Naive thymus-derived CD4-positive, alpha-beta T cell (primary cell): ENCODE results near the gene SMIM45. TPM values are rescaled to one million over a fixed set of nuclear protein-coding genes. Genes with fewer than 3 reads are reported as not detected.

Experiments
- polyA plus RNA-seq, 2 donors: library from polyadenylated mRNA; unstranded; fragments of 300-500 nt; fragmentation: Illumina TruSeq; gene quantifications; one replicate each; pipeline ENCODE4 v1.2.3, GENCODE V29; 2021
- total RNA-seq, 6 experiments: library from RNA in 5 of 6; stranded (reverse) in 5 of 6; gene quantifications; 1 replicate in 5 of 6; 2 replicates in 1 of 6; pipeline ENCODE4 v1.2.3 and lab custom pipeline; 2021 to 2026

SMIM45 gene

Other genes starting within 250 kb of the SMIM45 start
- gene CCDC134, start 151.5 kb upstream of the SMIM45 start, total RNA-seq = 10 to 100 TPM; 13.7 to 22.8 (median 18.2) TPM
- 1 to 10 TPM; 4.5 to 9.1 TPM for gene CCDC134, start 151.5 kb upstream of the SMIM45 start, polyA plus RNA-seq
- gene SREBF2, start 119.0 kb upstream of the SMIM45 start, total RNA-seq = 100 to 1,000 TPM in 3 of 5 experiments, 10 to 100 TPM in 2; 71.5 to 117 (median 101) TPM
- gene SREBF2, start 119.0 kb upstream of the SMIM45 start, polyA plus RNA-seq = 10 to 100 TPM; 17.4 to 21.0 TPM
- gene SHISA8, start 37.1 kb upstream of the SMIM45 start, total RNA-seq = under 1 TPM in 3 of 5 experiments, not detected in 2; 0.34 to 0.58 (median 0.54) TPM
- gene SHISA8, start 37.1 kb upstream of the SMIM45 start, polyA plus RNA-seq = not detected
- gene TNFRSF13C, start 25.3 kb upstream of the SMIM45 start, total RNA-seq = 10 to 100 TPM in 2 of 5 experiments, 1 to 10 TPM in 3; 1.2 to 17.2 (median 8.4) TPM
- gene TNFRSF13C, start 25.3 kb upstream of the SMIM45 start, polyA plus RNA-seq = under 1 TPM; 0.38 to 0.39 TPM
- 10 to 100 TPM in 3 of 5 experiments, 1 to 10 TPM in 2; 5.1 to 51.1 (median 10.8) TPM for gene CENPM, start 5.0 kb upstream of the SMIM45 start, total RNA-seq
- 1 to 10 TPM; 2.3 to 4.4 TPM for gene CENPM, start 5.0 kb upstream of the SMIM45 start, polyA plus RNA-seq
- 1 to 10 TPM in 1 of 5 experiments, under 1 TPM in 4; 0.08 to 4.2 (median 0.16) TPM for gene SEPTIN3, start 17.3 kb downstream of the SMIM45 start, total RNA-seq
- not detected for gene SEPTIN3, start 17.3 kb downstream of the SMIM45 start, polyA plus RNA-seq
- 1 to 10 TPM in 4 of 5 experiments, under 1 TPM in 1; 0.85 to 5.7 (median 3.2) TPM for gene WBP2NL, start 46.6 kb downstream of the SMIM45 start, total RNA-seq
- under 1 TPM in 1 of 2 donors, not detected in 1; 0.43 TPM for gene WBP2NL, start 46.6 kb downstream of the SMIM45 start, polyA plus RNA-seq
- gene NAGA, start 118.7 kb downstream of the SMIM45 start, total RNA-seq = 10 to 100 TPM in 2 of 5 experiments, 1 to 10 TPM in 3; 7.6 to 38.8 (median 9.4) TPM
- gene NAGA, start 118.7 kb downstream of the SMIM45 start, polyA plus RNA-seq = 10 to 100 TPM; 12.5 to 12.9 TPM
- 1 to 10 TPM in 3 of 5 experiments, under 1 TPM in 2; 0.82 to 3.9 (median 1.2) TPM for gene PHETA2, start 122.1 kb downstream of the SMIM45 start, total RNA-seq
- gene PHETA2, start 122.1 kb downstream of the SMIM45 start, polyA plus RNA-seq = 1 to 10 TPM; 1.2 to 1.5 TPM
- 100 to 1,000 TPM in 1 of 5 experiments, 10 to 100 TPM in 4; 40.4 to 105 (median 98.8) TPM for gene SMDT1, start 127.5 kb downstream of the SMIM45 start, total RNA-seq
- 100 to 1,000 TPM; 117 to 157 TPM for gene SMDT1, start 127.5 kb downstream of the SMIM45 start, polyA plus RNA-seq
- 10 to 100 TPM; 35.0 to 66.4 (median 40.6) TPM for gene NDUFA6, start 138.6 kb downstream of the SMIM45 start, total RNA-seq
- 100 to 1,000 TPM in 1 of 2 donors, 10 to 100 TPM in 1; 96.9 to 123 TPM for gene NDUFA6, start 138.6 kb downstream of the SMIM45 start, polyA plus RNA-seq
- 10 to 100 TPM in 4 of 5 experiments, 1 to 10 TPM in 1; 5.6 to 13.3 (median 11.2) TPM for gene CYP2D6, start 178.7 kb downstream of the SMIM45 start, total RNA-seq
- under 1 TPM in 1 of 2 donors, not detected in 1; 0.11 TPM for gene CYP2D6, start 178.7 kb downstream of the SMIM45 start, polyA plus RNA-seq